HEK293 (cell line): ENCODE data around the gene UGGT1.

Experiments
- BCL6B ChIP-seq: fragments of 450-650 bp; formaldehyde crosslinking; IDR thresholded peaks from 2 replicates; pipeline ENCODE4 v1.5.1; 2017; ENCODE audit warnings: missing biosample characterization, missing genetic modification characterization
- GLI4 ChIP-seq: fragments of 450-650 bp; formaldehyde crosslinking; IDR thresholded peaks from 2 replicates; pipeline ENCODE4 v1.5.1; 2016; ENCODE audit warnings: missing biosample characterization, missing genetic modification characterization
- HOXD13 ChIP-seq: sonication (generic); formaldehyde crosslinking; IDR thresholded peaks from 2 replicates; pipeline ENCODE4 v1.8.0; 2022; ENCODE audit warnings: missing genetic modification reagents, borderline replicate concordance
- INSM2 ChIP-seq: fragments of 450-650 bp; formaldehyde crosslinking; IDR thresholded peaks from 2 replicates; pipeline ENCODE4 v1.5.1; 2016; ENCODE audit warnings: missing biosample characterization, missing genetic modification characterization
- SCRT2 ChIP-seq: fragments of 450-650 bp; formaldehyde crosslinking; IDR thresholded peaks from 2 replicates; pipeline ENCODE4 v1.5.1; 2016; ENCODE audit warnings: missing biosample characterization, missing genetic modification characterization
- SP2 ChIP-seq: fragments of 450-650 bp; formaldehyde crosslinking; IDR thresholded peaks from 2 replicates; pipeline ENCODE4 v1.5.1; 2016; ENCODE audit warnings: missing biosample characterization, missing genetic modification characterization
- YY1 ChIP-seq: fragments of 450-650 bp; formaldehyde crosslinking; IDR thresholded peaks from 2 replicates; pipeline ENCODE4 v1.5.1; 2018; ENCODE audit warnings: missing biosample characterization, missing genetic modification characterization
- ZBTB7A ChIP-seq: fragments of 450-650 bp; formaldehyde crosslinking; IDR thresholded peaks from 2 replicates; pipeline ENCODE4 v1.5.1; 2016; ENCODE audit warnings: low read depth, missing biosample characterization, missing genetic modification characterization
- ZFHX2 ChIP-seq: fragments of 450-650 bp; formaldehyde crosslinking; conservative IDR thresholded peaks from 2 replicates; pipeline ENCODE4 v1.5.1; 2016; ENCODE audit warnings: missing biosample characterization, missing genetic modification characterization
- ZNF311 ChIP-seq: fragments of 450-650 bp; formaldehyde crosslinking; IDR thresholded peaks from 2 replicates; pipeline ENCODE4 v1.5.1; 2017; ENCODE audit warnings: missing biosample characterization, missing genetic modification characterization, borderline replicate concordance
- ZNF335 ChIP-seq: fragments of 450-650 bp; formaldehyde crosslinking; conservative IDR thresholded peaks from 2 replicates; pipeline ENCODE4 v1.5.1; 2016; ENCODE audit warnings: missing biosample characterization, missing genetic modification characterization
- ZNF416 ChIP-seq: fragments of 450-650 bp; formaldehyde crosslinking; IDR thresholded peaks from 2 replicates; pipeline ENCODE4 v1.5.1; 2016; ENCODE audit warnings: missing biosample characterization, missing genetic modification characterization
- ZNF521 ChIP-seq: fragments of 450-650 bp; formaldehyde crosslinking; IDR thresholded peaks from 2 replicates; pipeline ENCODE4 v1.5.1; 2017; ENCODE audit warnings: missing biosample characterization, mild to moderate bottlenecking, missing genetic modification characterization
- ZNF629 ChIP-seq: fragments of 450-650 bp; formaldehyde crosslinking; IDR thresholded peaks from 2 replicates; pipeline ENCODE4 v1.5.1; 2017; ENCODE audit warnings: missing biosample characterization, missing genetic modification characterization
- ZNF654 ChIP-seq: fragments of 450-650 bp; formaldehyde crosslinking; IDR thresholded peaks from 2 replicates; pipeline ENCODE4 v1.5.1; 2016; ENCODE audit warnings: low read depth, missing biosample characterization, missing genetic modification characterization
- ZNF747 ChIP-seq: fragments of 450-650 bp; formaldehyde crosslinking; IDR thresholded peaks from 2 replicates; pipeline ENCODE4 v1.5.1; 2016; ENCODE audit warnings: missing biosample characterization, missing genetic modification characterization
- ZNF791 ChIP-seq: fragments of 450-650 bp; formaldehyde crosslinking; IDR thresholded peaks from 2 replicates; pipeline ENCODE4 v1.5.1; 2016; ENCODE audit warnings: missing biosample characterization, missing genetic modification characterization
- TF ChIP-seq, protein P1 (sequence below): fragments of 450-650 bp; formaldehyde crosslinking; IDR thresholded peaks from 2 replicates; pipeline ENCODE4 v1.5.1; 2016; ENCODE audit warnings: missing biosample characterization, missing genetic modification characterization
- TF ChIP-seq, protein P2 (sequence below): fragments of 450-650 bp; formaldehyde crosslinking; IDR thresholded peaks from 2 replicates; pipeline ENCODE4; 2016; ENCODE audit warnings: missing biosample characterization, missing genetic modification characterization
- TF ChIP-seq, protein P3 (sequence below): fragments of 450-650 bp; formaldehyde crosslinking; IDR thresholded peaks from 2 replicates; pipeline ENCODE4 v1.5.1; 2016; ENCODE audit warnings: missing biosample characterization, missing genetic modification characterization
- TF ChIP-seq, protein P4 (sequence below): fragments of 450-650 bp; formaldehyde crosslinking; IDR thresholded peaks from 2 replicates; pipeline ENCODE4 v1.5.1; 2016; ENCODE audit warnings: missing biosample characterization, missing genetic modification characterization, low read depth
- TF ChIP-seq, protein P5 (sequence below): fragments of 450-650 bp; formaldehyde crosslinking; IDR thresholded peaks from 2 replicates; pipeline ENCODE4 v1.5.1; 2017; ENCODE audit warnings: missing biosample characterization, missing genetic modification characterization
- TF ChIP-seq, protein P6 (sequence below): fragments of 450-650 bp; formaldehyde crosslinking; IDR thresholded peaks from 2 replicates; pipeline ENCODE4 v1.5.1; 2017; ENCODE audit warnings: missing biosample characterization, missing genetic modification characterization

Gene UGGT1

GRCh38 chr2:128090945-128091725 lies at the start of gene UGGT1 (continued):
- TF ChIP-seq ZNF747 = no peak
- 0 out of 2 replicates have a peak, but pooled peaks have one; percentile 11 for TF ChIP-seq INSM2 (tag by site-specific recombination)
- TF ChIP-seq BCL6B (tag by site-specific recombination) = no peak
- no peak for TF ChIP-seq GLI4 (tag by site-specific recombination)
- no peak for TF ChIP-seq ZBTB7A (tag by site-specific recombination)
- peak; percentile 79 for TF ChIP-seq ZNF335 (tag by site-specific recombination)
- TF ChIP-seq ZNF416 (tag by site-specific recombination) = no peak
- TF ChIP-seq ZFHX2 (tag by site-specific recombination) = no peak
- TF ChIP-seq ZNF791 (tag by site-specific recombination) = no peak
- TF ChIP-seq, protein P1, sequence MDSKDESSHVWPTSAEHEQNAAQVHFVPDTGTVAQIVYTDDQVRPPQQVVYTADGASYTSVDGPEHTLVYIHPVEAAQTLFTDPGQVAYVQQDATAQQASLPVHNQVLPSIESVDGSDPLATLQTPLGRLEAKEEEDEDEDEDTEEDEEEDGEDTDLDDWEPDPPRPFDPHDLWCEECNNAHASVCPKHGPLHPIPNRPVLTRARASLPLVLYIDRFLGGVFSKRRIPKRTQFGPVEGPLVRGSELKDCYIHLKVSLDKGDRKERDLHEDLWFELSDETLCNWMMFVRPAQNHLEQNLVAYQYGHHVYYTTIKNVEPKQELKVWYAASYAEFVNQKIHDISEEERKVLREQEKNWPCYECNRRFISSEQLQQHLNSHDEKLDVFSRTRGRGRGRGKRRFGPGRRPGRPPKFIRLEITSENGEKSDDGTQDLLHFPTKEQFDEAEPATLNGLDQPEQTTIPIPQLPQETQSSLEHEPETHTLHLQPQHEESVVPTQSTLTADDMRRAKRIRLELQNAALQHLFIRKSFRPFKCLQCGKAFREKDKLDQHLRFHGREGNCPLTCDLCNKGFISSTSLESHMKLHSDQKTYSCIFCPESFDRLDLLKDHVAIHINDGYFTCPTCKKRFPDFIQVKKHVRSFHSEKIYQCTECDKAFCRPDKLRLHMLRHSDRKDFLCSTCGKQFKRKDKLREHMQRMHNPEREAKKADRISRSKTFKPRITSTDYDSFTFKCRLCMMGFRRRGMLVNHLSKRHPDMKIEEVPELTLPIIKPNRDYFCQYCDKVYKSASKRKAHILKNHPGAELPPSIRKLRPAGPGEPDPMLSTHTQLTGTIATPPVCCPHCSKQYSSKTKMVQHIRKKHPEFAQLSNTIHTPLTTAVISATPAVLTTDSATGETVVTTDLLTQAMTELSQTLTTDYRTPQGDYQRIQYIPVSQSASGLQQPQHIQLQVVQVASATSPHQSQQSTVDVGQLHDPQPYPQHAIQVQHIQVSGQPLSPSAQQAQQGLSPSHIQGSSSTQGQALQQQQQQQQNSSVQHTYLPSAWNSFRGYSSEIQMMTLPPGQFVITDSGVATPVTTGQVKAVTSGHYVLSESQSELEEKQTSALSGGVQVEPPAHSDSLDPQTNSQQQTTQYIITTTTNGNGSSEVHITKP (tag by site-specific recombination) = no peak
- TF ChIP-seq YY1 (tag by site-specific recombination) = no peak; the same call in 1 of the 2 replicates
- TF ChIP-seq, protein P2, sequence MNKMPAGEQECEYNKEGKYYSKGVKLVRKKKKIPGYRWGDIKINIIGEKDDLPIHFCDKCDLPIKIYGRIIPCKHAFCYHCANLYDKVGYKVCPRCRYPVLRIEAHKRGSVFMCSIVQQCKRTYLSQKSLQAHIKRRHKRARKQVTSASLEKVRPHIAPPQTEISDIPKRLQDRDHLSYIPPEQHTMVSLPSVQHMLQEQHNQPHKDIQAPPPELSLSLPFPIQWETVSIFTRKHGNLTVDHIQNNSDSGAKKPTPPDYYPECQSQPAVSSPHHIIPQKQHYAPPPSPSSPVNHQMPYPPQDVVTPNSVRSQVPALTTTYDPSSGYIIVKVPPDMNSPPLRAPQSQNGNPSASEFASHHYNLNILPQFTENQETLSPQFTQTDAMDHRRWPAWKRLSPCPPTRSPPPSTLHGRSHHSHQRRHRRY (tag by site-specific recombination) = no peak
- TF ChIP-seq, protein P3, sequence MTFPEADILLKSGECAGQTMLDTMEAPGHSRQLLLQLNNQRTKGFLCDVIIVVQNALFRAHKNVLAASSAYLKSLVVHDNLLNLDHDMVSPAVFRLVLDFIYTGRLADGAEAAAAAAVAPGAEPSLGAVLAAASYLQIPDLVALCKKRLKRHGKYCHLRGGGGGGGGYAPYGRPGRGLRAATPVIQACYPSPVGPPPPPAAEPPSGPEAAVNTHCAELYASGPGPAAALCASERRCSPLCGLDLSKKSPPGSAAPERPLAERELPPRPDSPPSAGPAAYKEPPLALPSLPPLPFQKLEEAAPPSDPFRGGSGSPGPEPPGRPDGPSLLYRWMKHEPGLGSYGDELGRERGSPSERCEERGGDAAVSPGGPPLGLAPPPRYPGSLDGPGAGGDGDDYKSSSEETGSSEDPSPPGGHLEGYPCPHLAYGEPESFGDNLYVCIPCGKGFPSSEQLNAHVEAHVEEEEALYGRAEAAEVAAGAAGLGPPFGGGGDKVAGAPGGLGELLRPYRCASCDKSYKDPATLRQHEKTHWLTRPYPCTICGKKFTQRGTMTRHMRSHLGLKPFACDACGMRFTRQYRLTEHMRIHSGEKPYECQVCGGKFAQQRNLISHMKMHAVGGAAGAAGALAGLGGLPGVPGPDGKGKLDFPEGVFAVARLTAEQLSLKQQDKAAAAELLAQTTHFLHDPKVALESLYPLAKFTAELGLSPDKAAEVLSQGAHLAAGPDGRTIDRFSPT (tag by site-specific recombination) = peak; percentile 63; the same call in 1 of the 2 replicates
- peak; percentile 95 for TF ChIP-seq SP2
- TF ChIP-seq SCRT2 (tag by site-specific recombination) = peak; percentile 35; the same call in 1 of the 2 replicates
- no peak for TF ChIP-seq ZNF521 (tag by site-specific recombination)
- TF ChIP-seq ZNF654 (tag by site-specific recombination) = no peak
- TF ChIP-seq ZNF311 = no peak
- TF ChIP-seq, protein P4, sequence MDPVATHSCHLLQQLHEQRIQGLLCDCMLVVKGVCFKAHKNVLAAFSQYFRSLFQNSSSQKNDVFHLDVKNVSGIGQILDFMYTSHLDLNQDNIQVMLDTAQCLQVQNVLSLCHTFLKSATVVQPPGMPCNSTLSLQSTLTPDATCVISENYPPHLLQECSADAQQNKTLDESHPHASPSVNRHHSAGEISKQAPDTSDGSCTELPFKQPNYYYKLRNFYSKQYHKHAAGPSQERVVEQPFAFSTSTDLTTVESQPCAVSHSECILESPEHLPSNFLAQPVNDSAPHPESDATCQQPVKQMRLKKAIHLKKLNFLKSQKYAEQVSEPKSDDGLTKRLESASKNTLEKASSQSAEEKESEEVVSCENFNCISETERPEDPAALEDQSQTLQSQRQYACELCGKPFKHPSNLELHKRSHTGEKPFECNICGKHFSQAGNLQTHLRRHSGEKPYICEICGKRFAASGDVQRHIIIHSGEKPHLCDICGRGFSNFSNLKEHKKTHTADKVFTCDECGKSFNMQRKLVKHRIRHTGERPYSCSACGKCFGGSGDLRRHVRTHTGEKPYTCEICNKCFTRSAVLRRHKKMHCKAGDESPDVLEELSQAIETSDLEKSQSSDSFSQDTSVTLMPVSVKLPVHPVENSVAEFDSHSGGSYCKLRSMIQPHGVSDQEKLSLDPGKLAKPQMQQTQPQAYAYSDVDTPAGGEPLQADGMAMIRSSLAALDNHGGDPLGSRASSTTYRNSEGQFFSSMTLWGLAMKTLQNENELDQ (tag by site-specific recombination) = no peak
- TF ChIP-seq, protein P5, sequence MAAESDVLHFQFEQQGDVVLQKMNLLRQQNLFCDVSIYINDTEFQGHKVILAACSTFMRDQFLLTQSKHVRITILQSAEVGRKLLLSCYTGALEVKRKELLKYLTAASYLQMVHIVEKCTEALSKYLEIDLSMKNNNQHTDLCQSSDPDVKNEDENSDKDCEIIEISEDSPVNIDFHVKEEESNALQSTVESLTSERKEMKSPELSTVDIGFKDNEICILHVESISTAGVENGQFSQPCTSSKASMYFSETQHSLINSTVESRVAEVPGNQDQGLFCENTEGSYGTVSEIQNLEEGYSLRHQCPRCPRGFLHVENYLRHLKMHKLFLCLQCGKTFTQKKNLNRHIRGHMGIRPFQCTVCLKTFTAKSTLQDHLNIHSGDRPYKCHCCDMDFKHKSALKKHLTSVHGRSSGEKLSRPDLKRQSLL (tag by site-specific recombination) = no peak
- TF ChIP-seq ZNF629 (tag by site-specific recombination) = peak; percentile 80
- TF ChIP-seq, protein P6, sequence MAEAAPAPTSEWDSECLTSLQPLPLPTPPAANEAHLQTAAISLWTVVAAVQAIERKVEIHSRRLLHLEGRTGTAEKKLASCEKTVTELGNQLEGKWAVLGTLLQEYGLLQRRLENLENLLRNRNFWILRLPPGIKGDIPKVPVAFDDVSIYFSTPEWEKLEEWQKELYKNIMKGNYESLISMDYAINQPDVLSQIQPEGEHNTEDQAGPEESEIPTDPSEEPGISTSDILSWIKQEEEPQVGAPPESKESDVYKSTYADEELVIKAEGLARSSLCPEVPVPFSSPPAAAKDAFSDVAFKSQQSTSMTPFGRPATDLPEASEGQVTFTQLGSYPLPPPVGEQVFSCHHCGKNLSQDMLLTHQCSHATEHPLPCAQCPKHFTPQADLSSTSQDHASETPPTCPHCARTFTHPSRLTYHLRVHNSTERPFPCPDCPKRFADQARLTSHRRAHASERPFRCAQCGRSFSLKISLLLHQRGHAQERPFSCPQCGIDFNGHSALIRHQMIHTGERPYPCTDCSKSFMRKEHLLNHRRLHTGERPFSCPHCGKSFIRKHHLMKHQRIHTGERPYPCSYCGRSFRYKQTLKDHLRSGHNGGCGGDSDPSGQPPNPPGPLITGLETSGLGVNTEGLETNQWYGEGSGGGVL (tag by site-specific recombination) = 0 out of 2 replicates have a peak, but pooled peaks have one; percentile 17
- 0 out of 2 replicates have a peak, but pooled peaks have one; percentile 51 for TF ChIP-seq HOXD13
